ENCODE measurements around the gene GZMH.
A peak's percentile ranks its signal among the peaks of the same experiment; 100 is the strongest.

GRCh38 chr14:24634158-24634557 is 24.7 kb upstream of the GZMH start, which contains the start of gene GZMB:
- TF ChIP-seq POLR2A (IDR thresholded peaks at IDR 0.05): peak in 1 of 4 donors; percentile 23
- peak in 1 of 6 experiments; percentile 18 for TF ChIP-seq CTCF (IDR thresholded peaks at IDR 0.05)
